ENCODE data around the gene SAMD5. TPM values are rescaled to one million over a fixed set of nuclear protein-coding genes. Genes with fewer than 3 reads are reported as not detected.
A peak's percentile ranks its signal among the peaks of the same experiment; 100 is the strongest.

SAMD5 gene
- total RNA-seq, 1 donor from 2014 or later: 4.5 TPM

GRCh38 chr6:147603392-147604081 is 95.0 kb downstream of the SAMD5 start:
- intact Hi-C loops (cut with DNase I): no loop called here
- ATAC-seq: no peak
- DNase-seq (ENCODE audit: low spot score): no peak

- intact Hi-C loops (cut with DNase I): no loop called here
- DNase-seq (ENCODE audit: low spot score) (no peak), ATAC-seq (no peak)
Observed at GRCh38 chr6:147604373-147604772, 95.9 kb downstream of the SAMD5 start.

- DNase-seq (ENCODE audit: low spot score) (no peak), ATAC-seq (no peak)
- intact Hi-C loops (cut with DNase I): no loop called here
Observed at GRCh38 chr6:147611992-147612391, 103.5 kb downstream of the SAMD5 start.

GRCh38 chr6:147614501-147614900 is 106.0 kb downstream of the SAMD5 start:
- ATAC-seq (no peak), DNase-seq (ENCODE audit: low spot score) (no peak)
- intact Hi-C loops (cut with DNase I): no loop called here

- no peak for DNase-seq (ENCODE audit: low spot score)
- no peak for ATAC-seq
- intact Hi-C loops (cut with DNase I): no loop called here
Observed at GRCh38 chr6:147615659-147616456, 107.4 kb downstream of the SAMD5 start.

- intact Hi-C loops (cut with DNase I): no loop called here
- DNase-seq (ENCODE audit: low spot score) (no peak), ATAC-seq (no peak)
Observed at GRCh38 chr6:147617366-147617765, 108.9 kb downstream of the SAMD5 start.

- ATAC-seq (no peak), DNase-seq (ENCODE audit: low spot score) (no peak)
- intact Hi-C loops (cut with DNase I): no loop called here
Observed at GRCh38 chr6:147618457-147618856, 110.0 kb downstream of the SAMD5 start.

GRCh38 chr6:147618927-147619326 is 110.4 kb downstream of the SAMD5 start:
- no peak for DNase-seq (ENCODE audit: low spot score)
- intact Hi-C loops (cut with DNase I): no loop called here
- ATAC-seq: peak; percentile 62
